Bronchial epithelial cell (primary cell): ENCODE data around the gene FOXP4. TPM values are rescaled to one million over a fixed set of nuclear protein-coding genes. Genes with fewer than 3 reads are reported as not detected.

Source experiments
- DNase-seq: peaks from one replicate; pipeline ENCODE4 v3.0.0-alpha.2; 2010; ENCODE audit warnings: low read depth
- FAIRE-seq: peaks from 2 replicates; lab custom pipeline; 2011; peaks lifted over from hg19 to GRCh38; lab: Jason Lieb, UNC
- H3K27me3 ChIP-seq: 2 replicates; pipeline ENCODE4 v1.5.1; 2011; ENCODE audit warnings: low read length; ENCODE audit not compliant: control insufficient read depth, insufficient read depth
- H3K36me3 ChIP-seq: 2 replicates; pipeline ENCODE4 v1.5.1; 2011; ENCODE audit warnings: low read length; ENCODE audit not compliant: control insufficient read depth, insufficient read depth
- H3K4me3 ChIP-seq: 2 replicates; pipeline ENCODE4 v1.5.1; 2011; ENCODE audit warnings: mild to moderate bottlenecking, low read depth, low read length, control low read depth
- total RNA-seq: library from RNA; depleted of rRNA; stranded (reverse); fragments of >200 nt; gene quantifications from 2 replicates; pipeline ENCODE4 v1.2.1, GENCODE V29; 2014
- TF ChIP-seq, protein P1 (sequence below): IDR thresholded peaks from 2 replicates; pipeline ENCODE4 v1.5.1; 2011; ENCODE audit warnings: mild to moderate bottlenecking, moderate library complexity, low read length, control low read depth, inconsistent platforms; ENCODE audit not compliant: insufficient read depth, severe bottlenecking

FOXP4 gene
- total RNA-seq, 1 donor from 2014 or later: 2.1 TPM

GRCh38 chr6:41561931-41562911 lies 16.0 kb downstream of the FOXP4 start:
- no peaks in the 10 kb centered on the region for H3K27me3 ChIP-seq
- FAIRE-seq (no peak), DNase-seq (no peak)
- H3K36me3 ChIP-seq: peaks cover 10% of the 10 kb centered on the region
- TF ChIP-seq, protein P1, sequence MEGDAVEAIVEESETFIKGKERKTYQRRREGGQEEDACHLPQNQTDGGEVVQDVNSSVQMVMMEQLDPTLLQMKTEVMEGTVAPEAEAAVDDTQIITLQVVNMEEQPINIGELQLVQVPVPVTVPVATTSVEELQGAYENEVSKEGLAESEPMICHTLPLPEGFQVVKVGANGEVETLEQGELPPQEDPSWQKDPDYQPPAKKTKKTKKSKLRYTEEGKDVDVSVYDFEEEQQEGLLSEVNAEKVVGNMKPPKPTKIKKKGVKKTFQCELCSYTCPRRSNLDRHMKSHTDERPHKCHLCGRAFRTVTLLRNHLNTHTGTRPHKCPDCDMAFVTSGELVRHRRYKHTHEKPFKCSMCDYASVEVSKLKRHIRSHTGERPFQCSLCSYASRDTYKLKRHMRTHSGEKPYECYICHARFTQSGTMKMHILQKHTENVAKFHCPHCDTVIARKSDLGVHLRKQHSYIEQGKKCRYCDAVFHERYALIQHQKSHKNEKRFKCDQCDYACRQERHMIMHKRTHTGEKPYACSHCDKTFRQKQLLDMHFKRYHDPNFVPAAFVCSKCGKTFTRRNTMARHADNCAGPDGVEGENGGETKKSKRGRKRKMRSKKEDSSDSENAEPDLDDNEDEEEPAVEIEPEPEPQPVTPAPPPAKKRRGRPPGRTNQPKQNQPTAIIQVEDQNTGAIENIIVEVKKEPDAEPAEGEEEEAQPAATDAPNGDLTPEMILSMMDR: no peak
- H3K4me3 ChIP-seq: no peak overlapping the region

DNA sequence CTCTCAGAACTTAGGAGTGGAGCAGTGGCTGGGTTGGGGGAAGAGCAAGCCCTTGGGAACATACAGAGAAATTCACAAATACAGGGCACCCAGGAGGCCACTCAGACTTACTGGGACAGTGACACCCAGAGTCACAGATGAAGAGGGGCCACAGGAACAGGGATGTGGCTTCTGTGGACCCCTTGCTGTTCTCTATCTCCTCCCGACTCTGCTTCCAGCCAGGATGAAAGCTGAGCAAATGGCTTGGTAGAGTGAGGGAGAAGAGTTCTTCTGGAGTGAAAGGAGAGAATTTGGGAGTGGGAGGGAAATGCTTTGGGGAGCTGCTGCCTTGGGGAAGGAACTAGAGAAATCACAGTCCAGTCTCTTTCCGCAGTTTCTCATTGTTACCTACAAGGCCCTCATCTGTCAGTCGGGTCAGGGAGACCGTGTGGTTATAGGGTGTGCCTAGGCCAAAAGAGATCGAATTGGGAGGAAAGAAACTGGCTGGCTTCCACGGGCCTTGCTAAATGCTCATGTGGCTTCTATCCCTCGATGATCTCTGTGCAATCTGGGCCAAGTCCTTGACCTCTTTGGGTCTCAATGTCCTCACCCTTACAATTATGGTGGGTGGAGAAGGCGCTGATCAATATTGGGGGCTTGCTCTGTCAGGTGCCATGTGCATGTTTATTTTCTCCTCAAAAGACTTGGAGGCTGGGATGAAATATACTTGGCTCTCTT lies 17.0 kb downstream of the FOXP4 start:
- H3K27me3 ChIP-seq: no peaks in the 10 kb centered on the region
- FAIRE-seq (no peak), DNase-seq (no peak)
- peaks cover 11% of the 10 kb centered on the region for H3K36me3 ChIP-seq
- H3K4me3 ChIP-seq: no peak overlapping the region
- TF ChIP-seq, protein P1: no peak

DNA sequence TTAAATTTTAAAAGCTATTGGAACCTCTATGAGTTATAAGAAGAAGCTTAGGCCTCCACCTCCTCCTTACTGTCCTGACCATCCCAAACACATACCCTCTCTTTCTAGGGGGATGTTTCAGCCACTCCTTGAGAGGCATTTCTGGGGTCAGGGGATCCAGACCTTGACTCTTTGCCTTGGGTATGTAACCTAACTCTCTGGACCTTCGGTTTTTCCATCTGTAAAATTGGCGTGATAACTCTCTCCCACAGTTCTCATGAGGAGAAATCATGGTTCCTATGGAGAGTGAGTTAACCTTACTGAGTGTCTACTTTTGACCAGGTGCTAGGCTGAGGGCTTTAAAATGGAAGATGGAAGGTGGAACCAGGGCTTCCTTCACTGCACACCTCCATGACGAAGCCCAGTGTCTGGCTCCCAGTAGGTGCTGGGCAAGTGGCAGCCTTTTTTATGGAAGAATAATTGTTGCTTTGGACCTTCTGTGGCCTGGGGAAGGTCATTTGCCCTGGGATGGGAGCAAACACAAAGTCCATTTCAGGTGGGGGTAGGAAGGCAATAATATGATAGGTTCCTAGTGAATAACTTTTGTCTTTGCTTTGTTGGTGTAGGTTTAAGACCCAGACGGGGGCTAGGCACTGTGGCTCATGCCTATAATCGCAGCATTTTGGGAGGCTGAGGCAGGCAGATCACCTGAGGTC lies 18.4 kb downstream of the FOXP4 start:
- Histone ChIP-seq H3K4me3 (no peak overlapping the region), H3K27me3 (no peaks in the 10 kb centered on the region), H3K36me3 (peaks cover 13% of the 10 kb centered on the region)
- FAIRE-seq (no peak), DNase-seq (no peak)
- TF ChIP-seq, protein P1: no peak

GRCh38 chr6:41565701-41566100 lies 19.5 kb downstream of the FOXP4 start:
- TF ChIP-seq, protein P1: no peak
- H3K27me3 ChIP-seq: no peaks in the 10 kb centered on the region
- no peak overlapping the region for H3K4me3 ChIP-seq
- DNase-seq (no peak), FAIRE-seq (no peak)
- H3K36me3 ChIP-seq: peaks cover 14% of the 10 kb centered on the region

DNA sequence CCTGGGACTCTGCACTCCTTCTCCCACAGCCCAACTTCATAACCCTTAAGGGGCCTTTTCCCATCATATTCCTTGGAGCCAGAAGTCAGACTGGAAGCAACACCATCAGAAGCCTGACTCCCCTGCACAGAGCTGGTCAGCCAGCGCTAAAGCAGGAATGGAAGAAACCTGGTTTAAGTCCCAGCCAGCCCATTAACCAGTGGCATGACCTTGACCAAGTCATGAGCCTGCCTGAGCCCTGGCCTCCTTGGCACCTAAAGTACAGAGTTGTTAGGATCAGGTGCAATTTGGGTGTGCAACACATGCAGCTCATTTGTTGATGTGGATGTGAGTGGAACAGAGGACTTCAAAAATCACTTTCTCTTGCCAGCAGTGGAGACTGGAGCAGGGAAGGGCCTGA lies 20.8 kb downstream of the FOXP4 start:
- no peak for DNase-seq
- TF ChIP-seq, protein P1: no peak
- H3K4me3 ChIP-seq: no peak overlapping the region
- H3K36me3 ChIP-seq: peaks cover 14% of the 10 kb centered on the region
- H3K27me3 ChIP-seq: no peaks in the 10 kb centered on the region
- FAIRE-seq: no peak
